Stromal cell of bone marrow (primary cell): ENCODE measurements around the gene DNER.
A peak's percentile ranks its signal among the peaks of the same experiment; 100 is the strongest.
"Not testable (repeated sequence)": the region's sequence is repeated elsewhere in the genome, so short reads cannot be mapped to it uniquely, and the experiment has no call there.

Experiments used
- DNase-seq: peaks from one replicate; pipeline ENCODE4 v3.0.0-alpha.2; 2012; ENCODE audit warnings: low read depth

DNER gene

GRCh38 chr2:229715895-229716507 is 1.6 kb upstream of the DNER start:
- no peak for DNase-seq

GRCh38 chr2:229714736-229715541 is 584 bp upstream of the DNER start:
- DNase-seq: peak; percentile 31

DNA sequence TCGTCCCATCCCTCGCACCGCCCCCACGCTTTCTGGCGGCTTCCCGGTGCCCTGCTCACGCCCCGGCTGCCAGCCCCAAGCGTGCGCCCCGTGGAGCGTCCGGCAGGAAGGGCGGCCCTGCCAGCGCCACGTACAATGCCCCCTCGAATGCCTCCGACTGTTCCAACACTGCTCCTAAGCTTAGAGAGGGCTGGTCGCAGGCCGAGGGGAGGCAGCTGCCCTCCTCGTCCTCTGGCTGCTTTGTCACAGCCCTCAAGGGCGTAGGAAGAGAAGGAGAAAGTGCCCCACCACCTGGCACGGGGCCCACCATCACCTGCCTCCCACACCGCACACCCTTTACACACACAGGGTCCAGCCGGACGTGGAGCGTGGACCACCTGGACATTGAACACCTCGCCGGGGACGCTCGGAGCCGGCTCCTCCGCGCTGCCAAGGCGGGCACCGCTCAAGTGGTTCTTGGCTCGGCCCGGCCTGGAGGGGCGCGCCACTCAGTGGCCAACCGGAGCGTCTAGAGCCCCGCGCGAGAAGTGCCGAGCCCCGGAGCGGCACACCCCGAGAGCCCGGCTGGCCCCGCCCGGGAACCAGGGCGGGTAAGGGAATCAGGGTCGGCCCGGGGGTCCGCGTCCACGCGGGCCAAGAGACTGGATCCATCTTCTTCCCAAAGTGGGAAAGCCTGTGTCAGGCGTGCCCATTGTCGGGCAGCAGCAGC is 830 bp downstream of the DNER start:
- no peak for DNase-seq

DNA sequence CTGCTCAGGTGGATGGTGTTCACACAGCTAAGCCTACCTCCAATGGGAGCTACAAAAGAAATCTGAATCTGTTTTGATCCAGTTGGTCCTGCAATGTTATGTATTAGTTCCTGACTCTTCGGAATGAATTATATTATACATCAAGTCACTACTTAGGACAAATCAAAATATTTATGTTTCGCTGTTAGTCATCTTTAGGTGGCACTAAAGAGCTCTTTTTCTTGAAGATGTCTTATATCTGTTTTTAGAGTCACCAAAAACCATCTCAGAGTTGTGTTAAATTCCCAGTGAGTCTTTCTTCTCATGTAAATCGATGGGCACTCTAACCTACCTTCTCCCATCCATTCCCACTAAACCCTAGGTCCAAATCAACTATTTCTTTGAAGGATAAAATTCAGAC is 2.2 kb downstream of the DNER start:
- no peak for DNase-seq

DNA sequence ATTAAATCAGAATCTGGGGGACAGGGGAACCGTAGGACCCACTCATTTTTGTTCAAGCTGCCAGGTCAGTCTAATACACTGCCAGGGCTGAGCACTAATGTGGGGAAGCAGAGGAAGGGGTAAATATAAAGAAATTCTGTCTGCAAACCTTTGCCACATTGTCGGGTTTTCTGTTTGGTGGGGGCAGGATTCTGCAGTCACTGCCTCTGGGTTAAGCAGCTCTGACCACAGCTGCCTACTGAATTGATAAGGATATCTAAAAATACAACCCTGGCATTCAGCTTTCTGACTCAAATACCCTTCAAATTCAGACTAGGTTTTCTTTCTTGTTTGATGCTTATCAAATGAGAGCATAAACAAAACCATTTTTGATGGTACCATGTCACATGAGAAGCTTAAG is 6.0 kb downstream of the DNER start:
- DNase-seq: no peak

DNA sequence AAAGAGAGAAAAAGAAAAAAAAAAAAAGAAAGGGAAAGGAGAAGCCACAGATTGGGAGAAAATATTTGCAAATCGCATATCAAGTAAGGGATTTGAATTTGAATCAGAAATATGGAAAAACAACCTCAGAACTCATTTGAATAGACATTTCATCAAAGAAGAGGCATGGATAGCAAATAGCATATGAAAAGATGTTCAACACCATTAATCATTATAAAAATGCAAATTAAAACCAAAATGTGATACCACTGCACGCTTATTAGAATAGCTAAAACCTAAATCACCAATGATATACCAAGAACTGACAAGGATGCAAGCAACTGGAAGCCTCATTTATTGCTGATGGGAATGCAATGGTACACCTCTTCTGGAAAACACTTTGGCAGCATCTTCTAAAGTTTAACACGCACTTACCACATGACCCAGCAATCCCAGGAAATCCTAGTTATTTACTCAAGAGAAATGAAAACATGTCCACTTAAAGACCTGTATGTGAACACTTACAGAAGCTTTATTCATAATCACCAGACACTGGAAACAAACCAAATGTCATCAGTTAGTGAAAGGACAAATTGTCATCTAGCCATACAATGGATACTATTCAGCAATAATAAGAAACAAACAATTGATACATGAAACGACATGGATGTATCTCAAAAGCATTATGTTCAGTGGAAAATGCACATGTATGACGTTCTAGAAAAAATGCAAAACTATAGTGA is 10.3 kb downstream of the DNER start:
- DNase-seq: no peak

DNA sequence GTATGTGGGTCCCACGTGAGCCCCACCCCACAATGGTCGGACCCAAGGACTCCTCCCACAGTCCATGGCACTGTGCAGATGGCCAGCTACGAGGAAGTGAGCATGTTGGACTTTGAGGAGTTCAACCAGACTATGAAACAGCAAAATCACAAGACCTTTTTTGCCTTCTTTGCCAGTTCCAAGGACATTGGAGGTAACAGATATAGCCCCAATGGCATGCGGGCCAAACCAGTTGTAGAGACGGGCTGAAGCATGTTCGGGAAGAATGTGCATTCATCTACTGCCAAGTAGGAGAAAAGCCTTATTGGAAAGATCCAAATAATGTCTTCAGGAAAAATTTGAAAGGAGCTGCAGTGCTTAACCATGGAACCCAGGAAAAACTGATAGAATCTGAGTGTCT is 12.6 kb downstream of the DNER start:
- no peak for DNase-seq

DNA sequence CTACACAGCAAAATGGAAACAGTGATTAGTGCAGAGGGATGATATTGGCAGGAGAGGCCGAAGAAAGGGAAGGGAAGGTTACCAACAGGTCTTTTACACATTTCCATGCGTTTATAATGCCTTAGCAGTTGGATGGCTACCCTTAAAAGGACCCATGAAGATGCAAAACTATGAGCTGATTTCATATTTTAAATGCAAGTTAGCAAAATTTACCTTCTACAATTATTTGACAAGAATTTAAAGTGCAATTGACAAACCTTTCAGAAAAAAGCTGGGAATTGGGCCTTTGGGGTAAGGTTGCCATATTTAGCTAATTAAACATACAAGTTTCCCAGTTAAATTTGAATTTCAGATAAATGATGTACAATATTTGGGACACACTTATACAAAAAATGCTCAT is 13.3 kb downstream of the DNER start:
- DNase-seq: no peak

- no peak for DNase-seq
Observed at GRCh38 chr2:229695961-229696360, 18.4 kb downstream of the DNER start.

DNA sequence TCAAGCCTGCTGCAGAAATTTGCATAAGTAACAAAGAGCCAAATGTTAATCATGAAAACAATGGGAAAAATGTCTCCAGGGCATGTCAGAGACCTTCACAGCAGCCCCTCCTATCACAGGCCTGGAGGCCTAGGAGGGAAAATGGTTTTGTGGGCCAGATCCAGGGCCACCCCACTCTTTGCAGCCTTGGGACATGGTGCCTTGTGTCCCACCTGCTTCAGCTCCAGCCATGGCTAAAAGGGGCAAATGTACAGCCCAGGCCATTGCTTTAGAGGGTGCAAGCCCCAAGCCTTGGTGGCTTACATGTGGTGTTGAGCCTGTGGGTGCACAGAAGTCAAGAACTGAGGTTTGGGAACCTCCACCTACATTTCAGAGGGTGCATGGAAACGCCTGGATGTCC is 20.5 kb downstream of the DNER start:
- DNase-seq: not testable (repeated sequence)

GRCh38 chr2:229691631-229692030 is 22.7 kb downstream of the DNER start:
- no peak for DNase-seq

DNA sequence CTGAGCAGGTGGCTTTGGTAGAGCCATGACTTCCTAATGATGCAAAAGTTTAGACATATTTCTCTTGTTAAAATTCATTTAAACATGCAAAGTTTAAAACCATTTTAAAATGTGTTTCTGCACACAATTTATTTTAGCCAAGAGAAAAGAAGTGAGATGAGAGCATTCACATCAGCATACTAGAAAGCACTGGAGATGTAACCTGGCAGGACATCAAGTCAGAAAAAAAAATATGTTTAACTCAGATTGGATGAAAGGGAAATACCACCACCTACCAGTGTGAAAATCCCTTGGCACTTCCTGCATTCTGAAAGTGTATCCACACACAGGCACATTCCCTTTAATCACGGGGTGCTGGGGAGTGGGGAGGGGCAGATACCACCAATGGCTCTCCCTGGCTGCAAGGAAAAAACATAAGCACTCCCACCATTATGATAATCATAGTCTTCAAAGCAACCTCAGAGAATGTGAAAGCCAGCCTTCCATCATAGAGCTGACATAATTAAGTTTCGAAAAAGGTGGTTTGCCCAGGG is 25.0 kb downstream of the DNER start:
- DNase-seq: no peak

DNA sequence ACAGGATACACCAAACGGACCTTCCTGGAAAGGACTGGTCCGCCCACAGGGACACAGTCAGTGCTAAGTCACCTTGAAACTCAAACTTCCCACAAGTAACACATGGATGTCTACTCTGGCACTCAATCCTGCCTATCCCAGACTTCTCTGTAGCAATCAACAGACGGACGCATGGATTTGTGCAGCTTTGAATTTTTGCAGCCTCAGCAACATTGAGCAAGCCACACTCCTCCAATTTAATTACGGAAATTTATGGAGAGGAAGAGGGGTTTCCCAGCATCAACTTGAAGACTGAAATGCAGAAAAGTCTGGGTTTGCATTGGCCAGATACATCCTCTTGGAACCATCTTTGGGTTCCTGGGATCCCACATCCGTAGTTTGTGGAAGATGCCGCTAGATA is 26.2 kb downstream of the DNER start:
- DNase-seq: no peak

DNA sequence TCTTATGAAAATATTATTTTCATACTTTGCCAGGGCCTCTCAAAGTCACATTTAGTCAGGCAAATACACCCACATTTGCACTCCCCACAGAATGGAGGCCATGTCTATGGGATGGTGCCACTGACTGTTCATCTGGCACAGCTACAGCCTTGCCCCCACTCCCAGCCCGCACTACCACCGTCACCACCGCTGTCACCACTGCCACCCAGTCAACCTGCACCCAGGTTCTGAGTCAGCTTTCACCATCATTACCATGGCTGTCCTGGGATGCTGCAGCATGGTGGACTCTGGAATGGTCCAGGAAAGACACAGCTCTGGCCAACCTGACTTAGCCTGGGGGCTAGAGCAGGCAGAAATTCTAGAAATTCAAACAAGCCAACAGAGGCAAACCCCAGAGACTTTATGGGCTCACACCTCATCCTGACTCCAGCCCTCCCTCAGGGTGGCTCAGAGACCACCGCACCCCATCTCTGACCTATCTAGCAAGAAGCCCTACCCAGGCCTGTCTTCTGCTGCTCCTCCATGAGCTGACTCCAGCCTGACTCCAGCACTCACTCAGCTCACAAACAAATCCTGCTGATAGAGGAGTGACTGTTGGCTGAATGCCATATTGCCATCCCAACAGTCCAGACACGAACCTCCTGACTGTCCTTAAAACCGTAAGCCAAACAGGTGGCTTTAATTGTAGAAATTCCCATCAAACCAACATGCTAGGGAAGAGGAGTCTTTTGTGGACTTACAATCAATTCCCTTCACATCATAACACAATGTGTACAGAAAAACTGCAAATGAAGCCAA is 28.0 kb downstream of the DNER start:
- no peak for DNase-seq

DNA sequence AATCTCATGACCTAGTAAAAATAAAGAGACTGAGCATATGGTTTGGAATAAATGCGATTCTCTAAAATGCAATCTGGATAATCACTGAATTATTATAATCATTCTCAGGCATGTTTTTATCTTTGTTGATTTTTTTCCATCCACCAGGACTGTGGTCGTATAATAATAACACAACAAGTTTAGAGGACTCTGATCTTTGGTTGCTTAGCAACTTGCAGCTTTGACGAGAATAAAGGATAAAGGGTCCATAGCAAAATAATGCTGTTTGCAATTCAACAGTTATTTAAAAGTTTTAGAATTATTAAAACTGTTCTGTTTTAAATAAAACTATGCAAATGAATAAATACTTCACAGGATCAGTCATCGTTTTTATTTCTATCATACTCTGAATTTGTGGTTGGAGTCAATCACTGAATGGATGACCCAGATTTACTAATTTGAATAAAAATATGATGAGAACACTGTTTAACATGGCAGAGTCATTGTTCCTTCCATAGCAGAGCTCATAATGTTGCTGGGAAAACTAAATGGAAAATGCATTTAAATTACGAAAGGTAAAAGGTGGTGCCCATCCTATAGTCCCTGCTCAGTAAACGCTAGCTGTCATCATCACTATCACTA is 29.3 kb downstream of the DNER start:
- no peak for DNase-seq

- DNase-seq: no peak
Observed at GRCh38 chr2:229679393-229680125, 34.8 kb downstream of the DNER start.

DNA sequence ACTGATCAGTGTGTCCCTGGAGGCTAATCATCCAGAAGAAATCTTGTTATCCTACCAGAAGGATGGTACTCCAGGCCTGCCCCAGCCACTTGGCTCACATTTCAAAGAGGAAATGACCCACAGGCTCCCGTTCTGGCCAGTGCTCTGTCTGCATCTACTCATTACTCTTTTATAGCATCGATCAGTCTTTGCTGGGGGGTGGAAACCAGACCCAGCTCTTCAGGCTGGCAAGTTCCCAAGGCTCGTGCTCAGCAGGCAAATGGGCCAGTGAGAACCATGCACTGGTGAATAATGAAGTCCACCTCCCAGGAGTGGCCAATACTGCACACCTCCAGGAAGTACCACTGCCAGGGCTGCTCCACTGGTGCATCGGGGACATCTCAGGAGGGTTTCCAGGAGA is 38.8 kb downstream of the DNER start:
- DNase-seq: no peak

GRCh38 chr2:229674830-229675530 is 39.4 kb downstream of the DNER start:
- no peak for DNase-seq

- no peak for DNase-seq
Observed at GRCh38 chr2:229673676-229674075, 40.7 kb downstream of the DNER start.

DNA sequence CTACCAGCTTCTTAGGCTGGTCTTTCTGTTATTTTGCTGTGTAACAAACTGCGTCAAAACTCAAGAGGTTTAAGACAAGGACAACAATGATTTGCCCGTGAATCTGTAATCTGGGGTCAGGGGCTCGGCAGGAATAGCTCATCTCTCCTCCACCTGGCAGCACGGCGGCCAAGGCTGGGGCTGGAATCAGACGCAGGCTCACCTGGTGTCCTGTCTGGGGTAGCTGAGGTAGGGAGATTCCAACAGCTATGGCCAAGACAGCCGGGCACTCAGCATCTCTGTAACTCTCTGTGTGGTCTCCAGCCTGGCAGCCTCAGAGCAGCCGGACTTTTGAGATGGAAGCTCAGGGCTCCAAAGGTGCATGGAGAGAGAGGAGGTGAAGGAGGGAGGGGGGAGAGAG is 42.3 kb downstream of the DNER start:
- no peak for DNase-seq
